B cell (primary cell): ENCODE measurements around the gene MRPL55. TPM values are rescaled to one million over a fixed set of nuclear protein-coding genes. Genes with fewer than 3 reads are reported as not detected.

Source experiments
- ATAC-seq: fragments of 200-7000 bp; cut with Tn5 transposase; one replicate; pipeline ENCODE4 v1.10.0; 2021; ENCODE audit warnings: low read depth, mild to moderate bottlenecking, moderate number of reproducible peaks, moderate library complexity
- CTCF ChIA-PET: fragments of 350-600 bp; sonication (Branson Sonifier 250); formaldehyde crosslinking; loops from one replicate; lab custom pipeline; 2021; ENCODE audit warnings: antibody characterized with exemption, inconsistent platforms; lab: Charles Lee
- POLR2A ChIA-PET: fragments of 350-600 bp; sonication (Branson Sonifier 250); formaldehyde crosslinking; loops from one replicate; lab custom pipeline; 2021; ENCODE audit warnings: antibody characterized with exemption; lab: Charles Lee
- DNase-seq: peaks from one replicate; pipeline ENCODE4 v3.0.0; 2013
- H2AFZ ChIP-seq: 2 replicates; pipeline ENCODE4 v1.6.1; 2012; ENCODE audit warnings: mild to moderate bottlenecking, low read depth, low read length; ENCODE audit not compliant: insufficient read depth, poor library complexity, severe bottlenecking
- H3K27ac ChIP-seq, 2 donors: 1 replicate in 1 of 2; 2 replicates in 1 of 2; pipeline ENCODE4 v1.5.1; 2012 to 2013; ENCODE audit warnings: low read length in 2 of 2, mild to moderate bottlenecking in 2 of 2, moderate library complexity in 1 of 2
- H3K27me3 ChIP-seq, 4 experiments: fragments of 200-600 bp in 1 of 4; sonication (generic) in 1 of 4; replicated peaks in 1 of 4; 1 replicate in 2 of 4; 2 replicates in 2 of 4; pipeline versions ENCODE4 v1.6.1 to v1.7.0; 2013 to 2016; ENCODE audit warnings: low read length in 3 of 4, mild to moderate bottlenecking in 2 of 4, mixed read lengths in 1 of 4, moderate library complexity in 1 of 4; ENCODE audit not compliant: insufficient read depth in 4 of 4, control insufficient read depth in 3 of 4; ENCODE audit errors: control extremely low read depth in 1 of 4
- H3K36me3 ChIP-seq, 2 experiments: replicated peaks in 1 of 2; 1 replicate in 1 of 2; 2 replicates in 1 of 2; pipeline versions ENCODE4 v1.6.1 to v1.7.1; 2013; ENCODE audit warnings: low read length in 1 of 2; ENCODE audit not compliant: insufficient read depth in 2 of 2, control insufficient read depth in 1 of 2; ENCODE audit errors: control extremely low read depth in 1 of 2, extremely low read depth in 1 of 2
- H3K4me1 ChIP-seq, 2 donors: fragments of 200-600 bp in 1 of 2; sonication (generic) in 1 of 2; 1 replicate in 1 of 2; 2 replicates in 1 of 2; pipeline versions ENCODE4 v1.5.1 to v1.6.1; 2013 to 2017; ENCODE audit warnings: low read length in 2 of 2; ENCODE audit not compliant: control insufficient read depth in 2 of 2, insufficient read depth in 2 of 2
- H3K4me2 ChIP-seq: replicated peaks from 2 replicates; pipeline ENCODE3; 2012; ENCODE audit warnings: mild to moderate bottlenecking, low read depth, low read length; ENCODE audit not compliant: poor library complexity, severe bottlenecking
- H3K4me3 ChIP-seq, 5 experiments: fragments of 200-600 bp in 1 of 5; sonication (generic) in 1 of 5; 1 replicate in 3 of 5; 2 replicates in 2 of 5; pipeline versions ENCODE4 v1.5.1 to v1.7.0; 2011 to 2016; ENCODE audit warnings: low read length in 4 of 5, mild to moderate bottlenecking in 4 of 5, low read depth in 2 of 5, control low read depth in 1 of 5, moderate library complexity in 1 of 5; ENCODE audit not compliant: insufficient read depth in 1 of 5; ENCODE audit errors: control extremely low read depth in 1 of 5, extremely low read depth in 1 of 5
- H3K79me2 ChIP-seq: fragments of 200-600 bp; sonication (generic); one replicate; pipeline ENCODE4 v1.6.0; 2016; ENCODE audit warnings: low read length; ENCODE audit not compliant: control insufficient read depth, insufficient read depth
- H3K9ac ChIP-seq: fragments of 200-600 bp; sonication (generic); 2 replicates; pipeline ENCODE4 v1.6.1; 2017; ENCODE audit warnings: mild to moderate bottlenecking, low read length, moderate library complexity
- H3K9me3 ChIP-seq, 3 donors: one replicate each; pipeline versions ENCODE4 v1.6.1 to v1.7.1; 2013; ENCODE audit warnings: low read length in 2 of 3; ENCODE audit not compliant: control insufficient read depth in 2 of 3, insufficient read depth in 1 of 3; ENCODE audit errors: control extremely low read depth in 1 of 3
- H4K20me1 ChIP-seq: 2 replicates; pipeline ENCODE4 v1.6.0; 2012; ENCODE audit warnings: mild to moderate bottlenecking, low read length; ENCODE audit not compliant: insufficient read depth, control insufficient read depth, poor library complexity, severe bottlenecking
- H3K27ac Mint-ChIP-seq: one replicate; pipeline ENCODE4 v1.8.0; 2021; ENCODE audit warnings: mixed read lengths
- H3K27me3 Mint-ChIP-seq: one replicate; pipeline ENCODE4 v1.8.0; 2021; ENCODE audit warnings: mixed read lengths
- H3K4me1 Mint-ChIP-seq: one replicate; pipeline ENCODE4 v1.8.0; 2021; ENCODE audit warnings: mixed read lengths
- H3K4me3 Mint-ChIP-seq: one replicate; pipeline ENCODE4 v1.8.0; 2021; ENCODE audit warnings: mixed read lengths
- H3K9me3 Mint-ChIP-seq: one replicate; pipeline ENCODE4 v1.8.0; 2022; ENCODE audit warnings: mixed read lengths; ENCODE audit not compliant: insufficient read depth
- CTCF ChIP-seq: fragments of 200-600 bp; IDR thresholded peaks from one replicate; pipeline ENCODE4 v1.8.0; 2022; ENCODE audit warnings: antibody characterized with exemption, mild to moderate bottlenecking
- EZH2 ChIP-seq: IDR thresholded peaks from 2 replicates; pipeline ENCODE4 v1.6.1; 2012; ENCODE audit warnings: borderline replicate concordance, low read depth, mild to moderate bottlenecking, moderate library complexity, low read length; ENCODE audit not compliant: insufficient read depth, poor library complexity, severe bottlenecking
- WGBS: methylation state at CpG from one replicate; pipeline ENCODE4 v1.1.5; 2013; ENCODE audit warnings: missing lambda C conversion rate; ENCODE audit not compliant: insufficient coverage; 5-methylcytosine and 5-hydroxymethylcytosine counted together
- intact Hi-C: fragments of 100-400 bp; cut with micrococcal nuclease; formaldehyde crosslinking; loops from one replicate; pipeline ENCODE4 v1.10.0; 2022
- polyA plus RNA-seq: library from polyadenylated mRNA; depleted of rRNA; stranded (reverse); fragments of >200 nt; gene quantifications from 2 replicates; pipeline ENCODE4 v1.2.3, GENCODE V29; 2012
- total RNA-seq, 2 donors: library from RNA; stranded (reverse); fragments of 120-200 nt in 1 of 2; gene quantifications; 1 replicate in 1 of 2; 2 replicates in 1 of 2; pipeline versions ENCODE4 v1.2.3 to v1.2.4, GENCODE V29; 2013 to 2022

The MRPL55 gene
- total and polyA plus RNA-seq, 2 donors (not counting 1 experiment from before 2014, with no cell fraction given), result 38.9 to 297 TPM

- POLR2A ChIA-PET, result no interaction called here
- Histone ChIP-seq H3K4me1 (peaks cover 17 to 24% of the 10 kb centered on the region in 2 donors), H3K9ac (no peak overlapping the region), H3K4me3 (no peak overlapping the region), H3K4me2 (peak overlapping the region; percentile 91), H3K79me2 (peaks cover 27% of the 10 kb centered on the region), H3K9me3 (peaks cover 0 to 5% (median 0%) of the 10 kb centered on the region in 3 donors), H3K27ac (peak overlapping the region in 1 of 2 donors; percentile 62), H2AFZ (peak overlapping the region; percentile 99), H3K27me3 (no peaks in the 10 kb centered on the region), H4K20me1 (peaks cover 60% of the 10 kb centered on the region), H3K36me3 (peaks cover 2 to 48% of the 10 kb centered on the region in 2 experiments)
- DNase-seq (no peak), ATAC-seq (no peak)
- Mint-ChIP-seq H3K27me3 (no peaks in the 10 kb centered on the region), H3K4me3 (peak overlapping the region; percentile 80), H3K27ac (peak overlapping the region; percentile 87), H3K4me1 (peaks cover 25% of the 10 kb centered on the region), H3K9me3 (no peaks in the 10 kb centered on the region)
- CTCF ChIA-PET, result interaction anchor here (1.2 to 1.5 kb wide), 3 partner anchors 9 to 30 kb away, joined by 3 read pairs; no protein-coding TSS in a partner anchor
- WGBS, result 96% methylated on average over 8 of the region's 12 CpGs
- TF ChIP-seq CTCF, result no peak
- TF ChIP-seq EZH2, result no peak
- intact Hi-C loops, result loop anchor here (10.0 kb wide), 2 partner anchors 174 to 1404 kb away; partner anchors contain the start of gene NUP133
These were observed 8.1 kb downstream of the MRPL55 start for GRCh38 chr1:228100822-228101613.

DNA sequence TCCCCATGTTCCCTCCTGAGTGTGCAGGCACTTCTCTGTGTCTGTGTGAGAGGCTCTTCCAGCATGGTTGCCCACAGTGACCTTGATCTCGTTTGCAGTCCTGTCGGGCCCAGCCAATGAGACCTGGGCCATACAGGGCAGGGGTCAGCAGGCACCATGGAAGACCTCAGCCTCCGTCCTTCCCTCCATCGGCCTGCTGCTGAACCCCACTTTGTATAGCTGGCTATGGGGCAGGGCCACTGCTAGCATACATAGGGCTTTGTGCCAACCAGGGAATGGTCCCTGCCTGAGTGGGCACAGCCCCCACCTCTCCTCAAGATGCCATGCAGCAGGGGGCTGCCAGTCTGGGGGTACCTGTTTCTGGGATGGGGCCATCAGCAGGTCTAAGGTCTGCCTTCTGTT is 9.8 kb downstream of the MRPL55 start:
- DNase-seq (no peak), ATAC-seq (no peak)
- ChIA-PET CTCF (interaction anchor here (0.9 kb wide), 1 partner anchor 32 kb away, joined by 3 read pairs; no protein-coding TSS in a partner anchor), POLR2A (no interaction called here)
- Mint-ChIP-seq H3K9me3 (peaks cover 4% of the 10 kb centered on the region), H3K4me3 (no peak overlapping the region), H3K27ac (no peak overlapping the region), H3K27me3 (no peaks in the 10 kb centered on the region), H3K4me1 (peaks cover 31% of the 10 kb centered on the region)
- H4K20me1 ChIP-seq, result peaks cover 77% of the 10 kb centered on the region
- peaks cover 4 to 54% of the 10 kb centered on the region in 2 experiments for H3K36me3 ChIP-seq
- no peak overlapping the region for H3K4me3 ChIP-seq
- no peak overlapping the region for H3K4me2 ChIP-seq
- no peak for TF ChIP-seq EZH2
- H3K79me2 ChIP-seq, result peaks cover 40% of the 10 kb centered on the region
- intact Hi-C loops, result no loop called here
- no peaks in the 10 kb centered on the region for H3K27me3 ChIP-seq
- no peak overlapping the region for H3K9ac ChIP-seq
- peaks cover 0 to 20% (median 5%) of the 10 kb centered on the region in 3 donors for H3K9me3 ChIP-seq
- WGBS, result 93% methylated on average over 4 of the region's 4 CpGs
- H3K27ac ChIP-seq, result no peak overlapping the region
- peaks cover 17 to 22% of the 10 kb centered on the region in 2 donors for H3K4me1 ChIP-seq
- no peak overlapping the region for H2AFZ ChIP-seq
